GM19324 (cell line): ENCODE measurements around the gene KRTAP1-5.
"Not testable (repeated sequence)": the region's sequence is repeated elsewhere in the genome, so short reads cannot be mapped to it uniquely, and the experiment has no call there.

Experiments used
- ATAC-seq: cut with Tn5 transposase; IDR thresholded peaks from one replicate; pipeline ENCODE4 v1.9.1; 2021; ENCODE audit warnings: mild to moderate bottlenecking, moderate library complexity; ENCODE audit not compliant: unreplicated experiment, low FRiP score

The KRTAP1-5 gene

GRCh38 chr17:41026715-41027471 lies at the start of gene KRTAP1-5:
Gene KRTAP1-5 (minus strand): TSS chr17:41027208. CDS start chr17:41027155, 53 bp downstream.
- no peak for ATAC-seq

GRCh38 chr17:41076788-41077187 lies 49.8 kb upstream of the KRTAP1-5 start:
- ATAC-seq: no peak

GRCh38 chr17:41073676-41074075 lies 46.7 kb upstream of the KRTAP1-5 start:
- no peak for ATAC-seq

- ATAC-seq: no peak
Observed at GRCh38 chr17:41071606-41072360, 44.8 kb upstream of the KRTAP1-5 start.

DNA sequence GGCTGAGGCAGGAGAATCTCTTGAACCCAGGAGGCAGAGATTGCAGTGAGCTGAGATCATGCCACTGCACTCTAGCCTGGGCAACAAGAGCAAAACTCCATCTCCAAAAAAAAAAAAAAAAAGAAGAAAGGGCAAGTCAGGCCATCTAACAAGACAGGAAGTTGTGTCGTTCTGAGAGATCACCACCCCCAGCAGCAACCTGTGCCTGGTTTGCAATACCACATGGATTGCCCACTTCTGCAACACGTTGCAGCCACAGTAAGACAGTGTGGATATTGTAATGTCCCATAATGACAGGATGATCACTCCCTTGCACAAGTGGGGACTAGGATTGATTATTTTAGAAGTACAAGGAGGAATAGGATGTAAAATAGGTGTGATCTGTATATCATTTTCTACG lies 42.0 kb upstream of the KRTAP1-5 start:
- ATAC-seq: no peak

DNA sequence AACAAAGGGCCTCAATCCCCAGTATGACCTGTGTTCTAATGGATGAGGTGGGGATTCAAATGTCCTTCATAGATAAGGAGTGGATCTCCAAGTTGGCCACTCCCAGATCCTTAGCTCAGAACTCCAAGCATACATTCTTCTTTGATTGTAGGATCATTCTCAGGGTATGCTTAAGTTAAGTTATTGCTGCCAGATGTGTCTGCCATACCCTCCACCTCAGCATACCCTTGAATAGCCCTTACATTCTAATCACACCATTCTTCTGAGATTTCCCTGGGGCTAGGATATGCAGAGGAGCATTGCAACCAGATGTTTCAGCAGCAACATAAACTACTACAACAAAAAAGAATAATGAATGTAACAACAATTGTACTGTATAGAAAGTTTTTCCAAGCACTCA lies 40.3 kb upstream of the KRTAP1-5 start:
- no peak for ATAC-seq

GRCh38 chr17:41065829-41066624 lies 39.0 kb upstream of the KRTAP1-5 start, which contains the start of gene KRTAP2-4:
Gene KRTAP2-4 (minus strand): TSS chr17:41065879. CDS start chr17:41065845, 34 bp downstream.
- no peak for ATAC-seq

DNA sequence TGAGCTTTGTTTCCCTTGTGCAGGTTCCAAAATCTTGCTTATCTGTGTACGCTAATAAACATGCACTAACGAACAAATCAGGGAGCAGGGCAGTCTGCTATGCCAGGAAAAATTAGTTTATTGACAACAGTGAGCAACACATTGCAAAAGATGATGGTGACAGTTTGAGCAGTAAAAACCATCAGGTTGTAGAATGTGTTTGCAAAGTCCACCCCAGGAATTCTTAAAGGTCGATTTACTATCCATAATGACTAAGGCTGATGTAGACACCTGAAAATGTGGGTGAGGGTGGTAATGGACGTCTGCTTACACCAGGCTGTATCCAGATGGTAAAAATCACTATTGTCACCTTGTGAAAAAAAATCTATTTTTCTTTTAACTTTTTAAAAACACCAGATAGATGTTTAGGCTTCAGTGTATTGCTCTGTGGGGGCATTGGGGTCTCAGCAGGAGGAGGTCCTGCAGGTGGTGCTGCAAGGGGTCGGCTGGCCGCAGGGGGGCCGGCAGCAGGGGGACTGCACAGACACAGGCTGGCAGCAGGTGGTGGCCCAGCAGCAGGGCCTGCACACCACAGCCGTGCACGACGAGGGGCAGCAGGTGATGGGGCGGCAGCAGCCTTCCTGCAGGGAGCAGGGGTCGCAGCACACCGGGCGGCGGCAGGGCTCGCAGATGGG lies 38.1 kb upstream of the KRTAP1-5 start:
- ATAC-seq: not testable (repeated sequence)

- no peak for ATAC-seq
Observed at GRCh38 chr17:41064301-41064700, 37.3 kb upstream of the KRTAP1-5 start.

- ATAC-seq: no peak
Observed at GRCh38 chr17:41063449-41063848, 36.4 kb upstream of the KRTAP1-5 start.

- no peak for ATAC-seq
Observed at GRCh38 chr17:41061964-41062363, 35.0 kb upstream of the KRTAP1-5 start.

DNA sequence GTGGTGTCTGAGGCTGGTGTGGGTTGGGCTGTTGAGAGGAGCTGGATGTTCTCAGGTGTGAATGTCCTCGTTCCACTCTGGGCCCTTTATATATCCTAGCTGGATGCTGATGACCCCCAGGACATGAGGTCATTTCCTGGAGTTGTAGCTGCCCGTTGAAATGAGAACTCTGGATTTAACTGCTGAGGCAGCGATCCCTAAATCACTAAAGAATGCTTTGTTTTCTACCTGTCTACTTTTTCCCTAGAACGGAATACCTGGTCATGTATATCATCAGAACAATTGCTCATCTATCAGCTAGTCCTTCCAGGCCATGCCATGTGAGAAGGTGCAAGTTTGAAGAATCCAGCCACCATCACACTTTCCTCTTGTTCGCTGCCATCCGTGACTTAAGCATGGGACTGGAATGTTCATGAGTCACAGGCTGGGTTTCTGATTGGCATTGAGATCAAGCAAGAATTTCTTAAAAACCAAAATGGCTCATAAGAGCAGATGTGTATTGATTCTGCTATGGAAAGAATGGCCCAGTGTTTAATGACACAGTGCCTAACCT lies 33.1 kb upstream of the KRTAP1-5 start, which contains the start of gene KRTAP2-3:
KRTAP2-3 (minus strand) TSS at position 63 of the 553 bp plus-strand sequence. CDS start 64 bp downstream, outside the sequence.
- no peak for ATAC-seq

DNA sequence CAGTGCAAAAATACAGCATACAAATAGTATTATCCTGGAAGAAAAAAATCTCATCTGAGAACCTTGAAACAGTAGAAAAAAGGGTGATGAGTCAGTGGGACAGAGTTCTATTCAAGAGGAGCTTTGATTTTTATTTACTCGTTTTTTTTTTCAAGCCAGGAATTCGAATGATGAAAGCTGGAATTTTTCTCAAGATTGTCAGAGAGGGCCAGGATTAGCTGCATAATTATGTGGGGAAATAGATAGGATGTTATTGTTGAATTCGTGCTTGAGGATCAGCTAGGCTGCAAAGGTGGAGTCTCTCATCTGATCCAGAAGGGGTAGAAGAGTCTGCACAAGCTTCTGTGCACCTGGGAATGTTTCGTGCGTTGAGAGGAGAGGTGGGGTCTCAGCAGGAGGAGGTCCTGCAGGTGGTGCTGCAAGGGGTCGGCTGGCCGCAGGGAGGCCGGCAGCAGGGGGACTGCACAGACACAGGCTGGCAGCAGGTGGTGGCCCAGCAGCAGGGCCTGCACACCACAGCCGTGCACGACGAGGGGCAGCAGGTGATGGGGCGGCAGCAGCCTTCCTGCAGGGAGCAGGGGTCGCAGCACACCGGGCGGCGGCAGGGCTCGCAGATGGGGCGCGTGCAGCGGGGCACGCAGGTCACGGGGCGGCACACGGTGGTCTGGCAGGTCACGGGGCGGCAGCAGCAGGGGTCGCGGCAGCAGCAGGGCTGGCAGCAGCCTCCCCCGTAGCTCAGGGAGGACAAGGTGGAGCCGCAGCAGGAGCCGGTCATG lies 32.5 kb upstream of the KRTAP1-5 start:
- not testable (repeated sequence) for ATAC-seq

GRCh38 chr17:41058741-41059140 lies 31.7 kb upstream of the KRTAP1-5 start:
- no peak for ATAC-seq

DNA sequence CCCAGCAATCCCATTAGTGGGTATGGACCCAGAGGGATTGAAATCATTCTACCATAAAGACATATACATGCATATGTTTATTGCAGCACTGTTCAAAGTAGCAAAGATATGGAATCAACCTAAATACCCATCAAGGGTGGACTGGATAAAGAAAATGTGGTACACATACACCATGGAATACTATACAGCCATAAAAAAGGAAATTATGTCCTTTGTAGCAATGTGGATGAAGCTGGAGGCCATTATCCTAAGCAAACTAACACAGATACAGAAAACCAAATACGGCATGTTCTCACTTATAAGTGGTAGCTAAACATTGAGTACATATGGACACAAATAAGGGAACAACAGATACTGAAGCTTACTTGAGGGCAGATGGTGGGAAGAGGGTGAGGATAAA lies 30.5 kb upstream of the KRTAP1-5 start:
- no peak for ATAC-seq

- not testable (repeated sequence) for ATAC-seq
Observed at GRCh38 chr17:41055130-41055529, 28.1 kb upstream of the KRTAP1-5 start, which contains the start of gene KRTAP2-2. Gene KRTAP2-2 (minus strand): TSS chr17:41055230. CDS start chr17:41055211, 19 bp downstream.

DNA sequence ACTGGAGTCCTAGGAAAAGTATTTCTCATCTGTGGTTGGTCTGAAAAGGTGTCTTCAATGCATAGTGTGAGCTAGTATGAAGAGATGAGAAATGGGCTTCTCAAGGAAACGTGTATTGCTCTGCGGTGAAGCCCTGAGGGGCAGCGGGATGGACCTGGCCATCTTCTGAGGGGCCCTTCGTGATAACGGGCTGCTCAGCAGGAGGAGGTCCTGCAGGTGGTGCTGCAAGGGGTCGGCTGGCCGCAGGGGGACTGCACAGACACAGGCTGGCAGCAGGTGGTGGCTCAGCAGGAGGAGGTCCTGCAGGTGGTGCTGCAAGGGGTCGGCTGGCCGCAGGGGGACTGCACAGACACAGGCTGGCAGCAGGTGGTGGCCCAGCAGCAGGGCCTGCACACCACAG lies 27.5 kb upstream of the KRTAP1-5 start:
- ATAC-seq: not testable (repeated sequence)

DNA sequence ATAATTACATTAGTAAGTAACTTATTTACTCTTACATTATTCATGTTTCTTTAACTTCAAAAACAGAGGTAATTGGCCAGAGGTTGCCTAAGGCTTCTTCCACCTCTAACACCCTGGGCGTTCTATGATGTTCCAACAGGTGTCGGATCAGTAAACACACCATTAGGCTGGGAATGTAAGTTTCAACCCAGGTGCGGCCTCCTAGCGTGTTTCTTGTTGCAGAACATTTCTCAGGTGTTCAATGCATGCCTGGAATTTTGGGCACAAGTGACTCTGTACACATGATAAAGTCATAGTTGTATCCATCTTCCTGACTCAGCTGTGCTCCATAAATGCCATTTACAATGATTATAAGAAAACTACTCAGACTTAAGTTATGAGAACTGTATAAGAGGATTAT lies 27.0 kb upstream of the KRTAP1-5 start:
- no peak for ATAC-seq

- ATAC-seq: no peak
Observed at GRCh38 chr17:41052566-41052965, 25.6 kb upstream of the KRTAP1-5 start.
